WTC11 (cell line): ENCODE data around the gene SLC2A1. TPM values are rescaled to one million over a fixed set of nuclear protein-coding genes. Genes with fewer than 3 reads are reported as not detected.

Experiments
- ATAC-seq: fragments of 200-7000 bp; cut with Tn5 transposase; 2 replicates; pipeline ENCODE4 v1.10.0; 2021; ENCODE audit warnings: mild to moderate bottlenecking, moderate library complexity
- CTCF ChIA-PET: fragments of 300-600 bp; sonication (Branson Sonifier 250); formaldehyde crosslinking; loops from one replicate; lab custom pipeline; 2021; ENCODE audit warnings: antibody characterized with exemption; lab: Charles Lee
- POLR2A ChIA-PET: fragments of 350-600 bp; sonication (Branson Sonifier 250); formaldehyde crosslinking; loops from one replicate; lab custom pipeline; 2021; ENCODE audit warnings: antibody characterized with exemption; lab: Charles Lee
- DNase-seq: peaks from one replicate; pipeline ENCODE4 v3.0.0; 2021; ENCODE audit warnings: low spot score
- H3K27ac Mint-ChIP-seq: 2 replicates; pipeline ENCODE4 v1.8.0; 2021; ENCODE audit warnings: mixed read lengths
- H3K27me3 Mint-ChIP-seq: 2 replicates; pipeline ENCODE4 v1.8.0; 2021; ENCODE audit warnings: low read depth, mild to moderate bottlenecking, moderate library complexity, mixed read lengths
- H3K36me3 Mint-ChIP-seq: 2 replicates; pipeline ENCODE4 v1.8.0; 2021; ENCODE audit warnings: mixed read lengths
- H3K4me1 Mint-ChIP-seq: 2 replicates; pipeline ENCODE4 v1.8.0; 2022; ENCODE audit warnings: mixed read lengths
- H3K4me3 Mint-ChIP-seq: 2 replicates; pipeline ENCODE4 v1.8.0; 2021; ENCODE audit warnings: mild to moderate bottlenecking, moderate library complexity, mixed read lengths
- H3K9me3 Mint-ChIP-seq: 2 replicates; pipeline ENCODE4 v1.8.0; 2021; ENCODE audit warnings: mixed read lengths
- ATF6 ChIP-seq: sonication (generic); formaldehyde crosslinking; IDR thresholded peaks from 2 replicates; pipeline ENCODE4 v1.8.1; 2023; ENCODE audit warnings: mild to moderate bottlenecking, missing genetic modification reagents
- CBFB ChIP-seq: sonication (generic); formaldehyde crosslinking; IDR thresholded peaks from 2 replicates; pipeline ENCODE4 v1.8.1; 2022; ENCODE audit warnings: mild to moderate bottlenecking, low read depth, missing genetic modification reagents
- CREM ChIP-seq: sonication (generic); formaldehyde crosslinking; IDR thresholded peaks from 2 replicates; pipeline ENCODE4 v1.8.1; 2022; ENCODE audit warnings: mild to moderate bottlenecking, missing genetic modification reagents, moderate library complexity
- E2F5 ChIP-seq: sonication (generic); formaldehyde crosslinking; IDR thresholded peaks from 2 replicates; pipeline ENCODE4 v1.8.1; 2022; ENCODE audit warnings: mild to moderate bottlenecking, moderate library complexity, missing genetic modification reagents
- ERG ChIP-seq: fragments of 250-450 bp; sonication (Bioruptor Pico); IDR thresholded peaks from 2 replicates; pipeline ENCODE4 v1.8.0; 2021; ENCODE audit warnings: mild to moderate bottlenecking
- FOXJ3 ChIP-seq: sonication (generic); formaldehyde crosslinking; IDR thresholded peaks from 2 replicates; pipeline ENCODE4 v1.9.0; 2021; ENCODE audit warnings: missing genetic modification reagents, mild to moderate bottlenecking, borderline replicate concordance
- FOXP1 ChIP-seq: sonication (generic); formaldehyde crosslinking; IDR thresholded peaks from 2 replicates; pipeline ENCODE4 v1.8.0; 2022; ENCODE audit warnings: missing genetic modification reagents, mild to moderate bottlenecking, moderate library complexity, borderline replicate concordance
- IRF2 ChIP-seq: sonication (generic); formaldehyde crosslinking; IDR thresholded peaks from 2 replicates; pipeline ENCODE4 v1.8.0; 2022; ENCODE audit warnings: low read depth, missing genetic modification reagents, borderline replicate concordance
- JAZF1 ChIP-seq: fragments of 250-450 bp; sonication (Bioruptor Pico); IDR thresholded peaks from 2 replicates; pipeline ENCODE4 v1.9.0; 2021; ENCODE audit warnings: moderate library complexity, mild to moderate bottlenecking, inconsistent platforms
- NFE2L1 ChIP-seq: sonication (generic); formaldehyde crosslinking; IDR thresholded peaks from 2 replicates; pipeline ENCODE4 v1.8.1; 2023; ENCODE audit warnings: missing genetic modification reagents
- NFYB ChIP-seq: sonication (generic); formaldehyde crosslinking; conservative IDR thresholded peaks from 2 replicates; pipeline ENCODE4 v1.8.0; 2022; ENCODE audit warnings: low read depth, missing genetic modification reagents
- SMAD4 ChIP-seq: sonication (generic); formaldehyde crosslinking; IDR thresholded peaks from 2 replicates; pipeline ENCODE4 v1.8.0; 2022; ENCODE audit warnings: mild to moderate bottlenecking, missing genetic modification reagents
- TEAD1 ChIP-seq: sonication (generic); formaldehyde crosslinking; IDR thresholded peaks from 2 replicates; pipeline ENCODE4 v1.8.0; 2022; ENCODE audit warnings: mild to moderate bottlenecking, missing genetic modification reagents
- ZMAT4 ChIP-seq: fragments of 250-450 bp; sonication (Bioruptor Pico); IDR thresholded peaks from 2 replicates; pipeline ENCODE4 v1.9.0; 2021; ENCODE audit warnings: mild to moderate bottlenecking
- ZNF317 ChIP-seq: sonication (generic); formaldehyde crosslinking; IDR thresholded peaks from 2 replicates; pipeline ENCODE4 v1.8.1; 2023; ENCODE audit warnings: low read depth, mild to moderate bottlenecking, moderate library complexity, missing genetic modification reagents, borderline replicate concordance
- ZNF512 ChIP-seq: sonication (generic); formaldehyde crosslinking; IDR thresholded peaks from 2 replicates; pipeline ENCODE4 v1.8.1; 2022; ENCODE audit warnings: missing genetic modification reagents, borderline replicate concordance
- total RNA-seq: library from RNA; stranded (reverse); gene quantifications from 3 replicates; pipeline ENCODE4 v1.2.3, GENCODE V29; 2021
- TF ChIP-seq, protein P1 (sequence below): fragments of 250-450 bp; sonication (Bioruptor Pico); IDR thresholded peaks from 2 replicates; pipeline ENCODE4 v1.9.0; 2021; ENCODE audit warnings: mild to moderate bottlenecking
- TF ChIP-seq, protein P2 (sequence below): sonication (generic); formaldehyde crosslinking; IDR thresholded peaks from 2 replicates; pipeline ENCODE4 v1.8.1; 2023; ENCODE audit warnings: mild to moderate bottlenecking, missing genetic modification reagents, moderate library complexity
- TF ChIP-seq, protein P3 (sequence below): sonication (generic); formaldehyde crosslinking; IDR thresholded peaks from 2 replicates; pipeline ENCODE4 v1.8.1; 2022; ENCODE audit warnings: low read depth, mild to moderate bottlenecking, moderate library complexity, missing genetic modification reagents, borderline replicate concordance

Gene SLC2A1
- total RNA-seq, 1 experiment from 2014 or later, result 215 TPM

DNA sequence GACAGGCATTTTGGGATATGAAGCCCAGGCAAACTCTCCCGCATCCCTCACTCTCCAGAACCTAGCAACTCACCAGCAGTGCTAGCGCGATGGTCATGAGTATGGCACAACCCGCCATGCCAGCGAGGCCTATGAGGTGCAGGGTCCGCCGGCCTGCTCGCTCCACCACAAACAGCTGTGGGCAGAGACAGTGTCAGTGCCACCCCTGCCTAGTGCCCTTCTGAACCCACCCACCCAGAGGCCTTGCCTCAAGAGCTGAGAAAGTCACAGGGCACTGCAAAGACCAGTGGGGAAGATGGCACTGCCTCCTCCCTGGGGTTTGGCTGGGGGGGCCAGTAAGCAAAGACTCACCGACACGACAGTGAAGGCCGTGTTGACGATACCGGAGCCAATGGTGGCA is 29.8 kb downstream of the SLC2A1 start:
- DNase-seq, result no peak
- Mint-ChIP-seq H3K36me3 (peaks cover 67% of the 10 kb centered on the region), H3K4me3 (no peak overlapping the region), H3K27me3 (no peaks in the 10 kb centered on the region), H3K9me3 (no peaks in the 10 kb centered on the region), H3K4me1 (peaks cover 68% of the 10 kb centered on the region), H3K27ac (peak overlapping the region; percentile 95)
- TF ChIP-seq ATF6 (CRISPR knock-in tag), result no peak
- TF ChIP-seq, protein P1, sequence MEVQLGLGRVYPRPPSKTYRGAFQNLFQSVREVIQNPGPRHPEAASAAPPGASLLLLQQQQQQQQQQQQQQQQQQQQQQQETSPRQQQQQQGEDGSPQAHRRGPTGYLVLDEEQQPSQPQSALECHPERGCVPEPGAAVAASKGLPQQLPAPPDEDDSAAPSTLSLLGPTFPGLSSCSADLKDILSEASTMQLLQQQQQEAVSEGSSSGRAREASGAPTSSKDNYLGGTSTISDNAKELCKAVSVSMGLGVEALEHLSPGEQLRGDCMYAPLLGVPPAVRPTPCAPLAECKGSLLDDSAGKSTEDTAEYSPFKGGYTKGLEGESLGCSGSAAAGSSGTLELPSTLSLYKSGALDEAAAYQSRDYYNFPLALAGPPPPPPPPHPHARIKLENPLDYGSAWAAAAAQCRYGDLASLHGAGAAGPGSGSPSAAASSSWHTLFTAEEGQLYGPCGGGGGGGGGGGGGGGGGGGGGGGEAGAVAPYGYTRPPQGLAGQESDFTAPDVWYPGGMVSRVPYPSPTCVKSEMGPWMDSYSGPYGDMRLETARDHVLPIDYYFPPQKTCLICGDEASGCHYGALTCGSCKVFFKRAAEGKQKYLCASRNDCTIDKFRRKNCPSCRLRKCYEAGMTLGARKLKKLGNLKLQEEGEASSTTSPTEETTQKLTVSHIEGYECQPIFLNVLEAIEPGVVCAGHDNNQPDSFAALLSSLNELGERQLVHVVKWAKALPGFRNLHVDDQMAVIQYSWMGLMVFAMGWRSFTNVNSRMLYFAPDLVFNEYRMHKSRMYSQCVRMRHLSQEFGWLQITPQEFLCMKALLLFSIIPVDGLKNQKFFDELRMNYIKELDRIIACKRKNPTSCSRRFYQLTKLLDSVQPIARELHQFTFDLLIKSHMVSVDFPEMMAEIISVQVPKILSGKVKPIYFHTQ (CRISPR knock-in tag), result no peak
- no peak for TF ChIP-seq ZNF317
- TF ChIP-seq JAZF1 (CRISPR knock-in tag), result no peak
- TF ChIP-seq ERG (CRISPR knock-in tag), result no peak
- ChIA-PET CTCF (interaction anchor here (0.6 to 2.0 kb wide), 2 partner anchors 144 to 165 kb away, joined by 5 to 7 read pairs; no protein-coding TSS in a partner anchor), POLR2A (no interaction called here)
- no peak for ATAC-seq

DNA sequence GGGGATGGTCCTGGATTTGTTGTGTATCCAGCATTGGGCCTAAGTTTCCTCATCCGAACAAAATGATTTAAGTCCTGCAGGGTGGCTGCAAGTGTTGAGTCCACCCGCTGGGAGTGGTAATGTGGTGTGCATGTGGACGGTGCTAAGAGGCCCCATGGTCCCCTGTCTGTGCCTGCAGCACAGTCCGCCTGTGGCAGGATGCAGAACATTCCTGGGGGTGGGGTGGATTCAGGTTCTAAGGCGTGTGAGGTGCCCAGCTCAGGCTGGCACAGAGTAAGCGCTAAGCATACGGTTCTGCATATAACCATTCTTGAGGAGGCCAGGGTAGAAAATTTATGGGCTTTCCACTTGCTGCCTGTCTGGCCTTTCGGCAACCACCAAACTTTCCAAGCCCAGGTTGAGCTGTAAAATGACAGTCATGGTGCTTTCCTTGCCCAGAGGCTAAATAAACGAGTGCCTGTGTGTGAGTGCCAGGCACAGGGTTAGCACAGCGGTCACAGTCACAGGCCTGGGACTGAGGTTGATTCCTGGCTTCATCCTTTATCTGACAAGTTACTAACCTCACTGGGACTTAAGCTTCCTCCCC is 30.7 kb downstream of the SLC2A1 start:
- ChIA-PET CTCF (interaction anchor here (0.6 to 1.8 kb wide), 3 partner anchors 15 to 225 kb away, joined by 3 to 8 read pairs (median 3); no protein-coding TSS in a partner anchor), POLR2A (no interaction called here)
- no peak for DNase-seq
- peak overlapping the region; percentile 83 for H3K27ac Mint-ChIP-seq
- no peak for ATAC-seq
- H3K36me3 Mint-ChIP-seq, result peaks cover 59% of the 10 kb centered on the region
- no peak overlapping the region for H3K4me3 Mint-ChIP-seq
- TF ChIP-seq CBFB, result no peak
- no peak for TF ChIP-seq FOXJ3 (CRISPR knock-in tag)
- TF ChIP-seq FOXP1 (CRISPR knock-in tag), result no peak
- TF ChIP-seq IRF2 (CRISPR knock-in tag), result no peak
- no peak for TF ChIP-seq NFYB
- TF ChIP-seq ZNF317, result no peak
- no peak for TF ChIP-seq TEAD1 (CRISPR knock-in tag)
- no peak for TF ChIP-seq ZNF512 (CRISPR knock-in tag)
- H3K4me1 Mint-ChIP-seq, result peaks cover 67% of the 10 kb centered on the region
- H3K9me3 Mint-ChIP-seq, result no peaks in the 10 kb centered on the region
- H3K27me3 Mint-ChIP-seq, result no peaks in the 10 kb centered on the region

DNA sequence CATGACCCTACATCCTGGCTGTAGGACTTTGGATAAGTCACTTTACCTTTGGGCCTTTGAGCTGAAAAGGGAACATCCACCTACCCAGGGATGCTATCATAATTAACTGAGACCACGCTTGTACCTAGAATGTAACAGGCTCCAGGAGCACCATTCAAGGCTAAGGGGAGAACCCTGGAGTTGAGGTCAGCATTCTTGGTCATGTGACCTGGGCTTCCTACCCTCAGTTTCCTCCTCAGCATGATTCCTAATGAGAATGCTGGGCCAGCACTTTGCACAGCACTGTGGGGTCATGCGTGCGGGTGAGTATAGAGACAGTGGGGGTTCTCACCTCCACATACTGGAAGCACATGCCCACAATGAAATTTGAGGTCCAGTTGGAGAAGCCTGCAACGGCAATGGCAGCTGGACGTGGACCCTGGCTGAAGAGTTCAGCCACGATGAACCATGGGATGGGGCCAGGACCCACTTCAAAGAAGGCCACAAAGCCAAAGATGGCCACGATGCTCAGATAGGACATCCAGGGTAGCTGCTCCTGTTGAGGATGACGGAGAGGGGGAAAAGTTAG is 31.3 kb downstream of the SLC2A1 start:
- Mint-ChIP-seq H3K4me3 (no peak overlapping the region), H3K4me1 (peaks cover 66% of the 10 kb centered on the region), H3K27ac (peak overlapping the region; percentile 83), H3K36me3 (peaks cover 55% of the 10 kb centered on the region), H3K27me3 (no peaks in the 10 kb centered on the region), H3K9me3 (no peaks in the 10 kb centered on the region)
- ChIA-PET POLR2A (no interaction called here), CTCF (interaction anchor here (1.0 to 1.8 kb wide), 3 partner anchors 14 to 146 kb away, joined by 3 to 8 read pairs (median 3); no protein-coding TSS in a partner anchor)
- DNase-seq, result no peak
- ATAC-seq, result no peak
- TF ChIP-seq CREM (CRISPR knock-in tag), result no peak
- no peak for TF ChIP-seq E2F5 (CRISPR knock-in tag)
- TF ChIP-seq SMAD4 (CRISPR knock-in tag), result no peak
- no peak for TF ChIP-seq ZMAT4 (CRISPR knock-in tag)
- TF ChIP-seq, protein P2, sequence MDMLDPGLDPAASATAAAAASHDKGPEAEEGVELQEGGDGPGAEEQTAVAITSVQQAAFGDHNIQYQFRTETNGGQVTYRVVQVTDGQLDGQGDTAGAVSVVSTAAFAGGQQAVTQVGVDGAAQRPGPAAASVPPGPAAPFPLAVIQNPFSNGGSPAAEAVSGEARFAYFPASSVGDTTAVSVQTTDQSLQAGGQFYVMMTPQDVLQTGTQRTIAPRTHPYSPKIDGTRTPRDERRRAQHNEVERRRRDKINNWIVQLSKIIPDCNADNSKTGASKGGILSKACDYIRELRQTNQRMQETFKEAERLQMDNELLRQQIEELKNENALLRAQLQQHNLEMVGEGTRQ (CRISPR knock-in tag), result no peak
- TF ChIP-seq, protein P3, sequence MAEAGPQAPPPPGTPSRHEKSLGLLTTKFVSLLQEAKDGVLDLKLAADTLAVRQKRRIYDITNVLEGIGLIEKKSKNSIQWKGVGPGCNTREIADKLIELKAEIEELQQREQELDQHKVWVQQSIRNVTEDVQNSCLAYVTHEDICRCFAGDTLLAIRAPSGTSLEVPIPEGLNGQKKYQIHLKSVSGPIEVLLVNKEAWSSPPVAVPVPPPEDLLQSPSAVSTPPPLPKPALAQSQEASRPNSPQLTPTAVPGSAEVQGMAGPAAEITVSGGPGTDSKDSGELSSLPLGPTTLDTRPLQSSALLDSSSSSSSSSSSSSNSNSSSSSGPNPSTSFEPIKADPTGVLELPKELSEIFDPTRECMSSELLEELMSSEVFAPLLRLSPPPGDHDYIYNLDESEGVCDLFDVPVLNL (CRISPR knock-in tag), result no peak
- no peak for TF ChIP-seq NFE2L1 (CRISPR knock-in tag)
